ENCODE results near the gene KYNU. TPM values are rescaled to one million over a fixed set of nuclear protein-coding genes. Genes with fewer than 3 reads are reported as not detected.

Gene KYNU
- total RNA-seq, 2 experiments from 2014 or later: not detected

GRCh38 chr2:142992840-142993239 lies 115.4 kb downstream of the KYNU start:
- POLR2A ChIA-PET: no interaction called here
- CTCF ChIA-PET: interaction anchor here (0.9 kb wide), 1 partner anchor 12 kb away, joined by 3 read pairs; no protein-coding TSS in a partner anchor
- no peak overlapping the region for H3K4me3 Mint-ChIP-seq
- H3K27ac Mint-ChIP-seq: no peak overlapping the region
- DNase-seq (no peak), ATAC-seq (no peak)
- H3K27me3 Mint-ChIP-seq: peaks cover 15% of the 10 kb centered on the region
- no peaks in the 10 kb centered on the region for H3K9me3 Mint-ChIP-seq (ENCODE audit: low read depth)
- H3K4me1 Mint-ChIP-seq: no peaks in the 10 kb centered on the region
- intact Hi-C loops (cut with DNase I, micrococcal nuclease): no loop called here
- no peaks in the 10 kb centered on the region for H3K36me3 Mint-ChIP-seq (ENCODE audit: low read depth)

GRCh38 chr2:142993771-142994170 lies 116.3 kb downstream of the KYNU start:
- H3K27ac Mint-ChIP-seq: no peak overlapping the region
- ChIA-PET CTCF (interaction anchor here (0.6 to 0.9 kb wide), 2 partner anchors 13 to 119 kb away, joined by 3 read pairs; no protein-coding TSS in a partner anchor), POLR2A (no interaction called here)
- no peaks in the 10 kb centered on the region for H3K36me3 Mint-ChIP-seq (ENCODE audit: low read depth)
- peaks cover 21% of the 10 kb centered on the region for H3K27me3 Mint-ChIP-seq
- DNase-seq (no peak), ATAC-seq (no peak)
- intact Hi-C loops (cut with DNase I, micrococcal nuclease): no loop called here
- H3K9me3 Mint-ChIP-seq (ENCODE audit: low read depth): no peaks in the 10 kb centered on the region
- H3K4me3 Mint-ChIP-seq: no peak overlapping the region
- H3K4me1 Mint-ChIP-seq: no peaks in the 10 kb centered on the region

- H3K27ac Mint-ChIP-seq: no peak overlapping the region
- H3K4me3 Mint-ChIP-seq: no peak overlapping the region
- ChIA-PET CTCF (no interaction called here), POLR2A (no interaction called here)
- ATAC-seq (no peak), DNase-seq (no peak)
- no peaks in the 10 kb centered on the region for H3K9me3 Mint-ChIP-seq (ENCODE audit: low read depth)
- H3K4me1 Mint-ChIP-seq: no peaks in the 10 kb centered on the region
- intact Hi-C loops (cut with DNase I, micrococcal nuclease): no loop called here
- peaks cover 21% of the 10 kb centered on the region for H3K27me3 Mint-ChIP-seq
- H3K36me3 Mint-ChIP-seq (ENCODE audit: low read depth): no peaks in the 10 kb centered on the region
Measured at GRCh38 chr2:142994665-142995064, 117.2 kb downstream of the KYNU start.

GRCh38 chr2:142997231-142997630 lies 119.8 kb downstream of the KYNU start:
- DNase-seq: no peak
- H3K9me3 Mint-ChIP-seq (ENCODE audit: low read depth): no peaks in the 10 kb centered on the region
- H3K4me1 Mint-ChIP-seq: no peaks in the 10 kb centered on the region
- H3K27ac Mint-ChIP-seq: no peak overlapping the region
- intact Hi-C loops (cut with DNase I, micrococcal nuclease): no loop called here
- H3K4me3 Mint-ChIP-seq: no peak overlapping the region
- H3K27me3 Mint-ChIP-seq: peaks cover 27% of the 10 kb centered on the region
- ChIA-PET CTCF (interaction anchor here (0.6 kb wide), 1 partner anchor 607 kb away, joined by 3 read pairs; no protein-coding TSS in a partner anchor), POLR2A (no interaction called here)
- H3K36me3 Mint-ChIP-seq (ENCODE audit: low read depth): no peaks in the 10 kb centered on the region
- no peak for ATAC-seq

GRCh38 chr2:143000599-143000998 lies 123.1 kb downstream of the KYNU start:
- Mint-ChIP-seq H3K4me3 (no peak overlapping the region), H3K4me1 (no peaks in the 10 kb centered on the region), H3K27me3 (peaks cover 34% of the 10 kb centered on the region), H3K9me3 (ENCODE audit: low read depth) (no peaks in the 10 kb centered on the region), H3K36me3 (ENCODE audit: low read depth) (no peaks in the 10 kb centered on the region), H3K27ac (no peak overlapping the region)
- ChIA-PET POLR2A (no interaction called here), CTCF (interaction anchor here (1.8 kb wide), 1 partner anchor 11 kb away, joined by 6 read pairs; no protein-coding TSS in a partner anchor)
- ATAC-seq (no peak), DNase-seq (no peak)
- intact Hi-C loops (cut with DNase I, micrococcal nuclease): no loop called here

GRCh38 chr2:143001501-143001900 lies 124.0 kb downstream of the KYNU start:
- no peak for ATAC-seq
- Mint-ChIP-seq H3K27ac (no peak overlapping the region), H3K4me1 (no peaks in the 10 kb centered on the region), H3K27me3 (peaks cover 27% of the 10 kb centered on the region), H3K36me3 (ENCODE audit: low read depth) (peaks cover 2% of the 10 kb centered on the region), H3K9me3 (ENCODE audit: low read depth) (no peaks in the 10 kb centered on the region), H3K4me3 (no peak overlapping the region)
- no peak for DNase-seq
- POLR2A ChIA-PET: no interaction called here
- intact Hi-C loops (cut with DNase I, micrococcal nuclease): no loop called here
- CTCF ChIA-PET: interaction anchor here (1.2 to 1.8 kb wide), 2 partner anchors 12 to 16 kb away, joined by 3 to 6 read pairs; no protein-coding TSS in a partner anchor

GRCh38 chr2:143015656-143016055 lies 138.2 kb downstream of the KYNU start:
- H3K27ac Mint-ChIP-seq: no peak overlapping the region
- H3K4me3 Mint-ChIP-seq: no peak overlapping the region
- H3K36me3 Mint-ChIP-seq (ENCODE audit: low read depth): no peaks in the 10 kb centered on the region
- H3K27me3 Mint-ChIP-seq: no peaks in the 10 kb centered on the region
- intact Hi-C loops (cut with DNase I, micrococcal nuclease): no loop called here
- H3K9me3 Mint-ChIP-seq (ENCODE audit: low read depth): no peaks in the 10 kb centered on the region
- POLR2A ChIA-PET: no interaction called here
- CTCF ChIA-PET: interaction anchor here (1.2 kb wide), 1 partner anchor 19 kb away, joined by 3 read pairs; no protein-coding TSS in a partner anchor
- H3K4me1 Mint-ChIP-seq: peaks cover 2% of the 10 kb centered on the region
- no peak for DNase-seq
- no peak for ATAC-seq

- DNase-seq: no peak
- no peak for ATAC-seq
- H3K9me3 Mint-ChIP-seq (ENCODE audit: low read depth): no peaks in the 10 kb centered on the region
- no peak overlapping the region for H3K4me3 Mint-ChIP-seq
- CTCF ChIA-PET: interaction anchor here (1.3 kb wide), 1 partner anchor 196 kb away, joined by 4 read pairs; no protein-coding TSS in a partner anchor
- POLR2A ChIA-PET: no interaction called here
- no peaks in the 10 kb centered on the region for H3K36me3 Mint-ChIP-seq (ENCODE audit: low read depth)
- H3K27ac Mint-ChIP-seq: no peak overlapping the region
- H3K27me3 Mint-ChIP-seq: peaks cover 13% of the 10 kb centered on the region
- peaks cover 5% of the 10 kb centered on the region for H3K4me1 Mint-ChIP-seq
- intact Hi-C loops (cut with DNase I, micrococcal nuclease): no loop called here
Measured at GRCh38 chr2:143026411-143027054, 149.1 kb downstream of the KYNU start.

- CTCF ChIA-PET: no interaction called here
- Mint-ChIP-seq H3K4me1 (peaks cover 9% of the 10 kb centered on the region), H3K4me3 (no peak overlapping the region), H3K9me3 (ENCODE audit: low read depth) (no peaks in the 10 kb centered on the region), H3K27me3 (peaks cover 11% of the 10 kb centered on the region), H3K27ac (no peak overlapping the region), H3K36me3 (ENCODE audit: low read depth) (no peaks in the 10 kb centered on the region)
- intact Hi-C loops (cut with DNase I, micrococcal nuclease): no loop called here
- ATAC-seq (no peak), DNase-seq (no peak)
- POLR2A ChIA-PET: no interaction called here
Measured at GRCh38 chr2:143029141-143029540, 151.7 kb downstream of the KYNU start.

- Mint-ChIP-seq H3K27ac (no peak overlapping the region), H3K4me3 (no peak overlapping the region), H3K9me3 (ENCODE audit: low read depth) (no peaks in the 10 kb centered on the region), H3K4me1 (peaks cover 9% of the 10 kb centered on the region), H3K36me3 (ENCODE audit: low read depth) (no peaks in the 10 kb centered on the region), H3K27me3 (peaks cover 6% of the 10 kb centered on the region)
- intact Hi-C loops (cut with DNase I, micrococcal nuclease): loop anchor here (5.0 kb wide), 2 partner anchors 132 to 437 kb away; no protein-coding TSS in a partner anchor
- ChIA-PET POLR2A (no interaction called here), CTCF (interaction anchor here (1.4 kb wide), 1 partner anchor 28 kb away, joined by 4 read pairs; no protein-coding TSS in a partner anchor)
- DNase-seq (no peak), ATAC-seq (no peak)
Measured at GRCh38 chr2:143030127-143030526, 152.7 kb downstream of the KYNU start.

GRCh38 chr2:143034292-143035074 lies 157.0 kb downstream of the KYNU start:
- ChIA-PET POLR2A (no interaction called here), CTCF (interaction anchor here (0.5 to 2.4 kb wide), 27 partner anchors 8 to 445 kb away, joined by 3 to 24 read pairs (median 5); no protein-coding TSS in a partner anchor)
- Mint-ChIP-seq H3K4me3 (no peak overlapping the region), H3K4me1 (peaks cover 9% of the 10 kb centered on the region), H3K9me3 (ENCODE audit: low read depth) (no peaks in the 10 kb centered on the region), H3K27me3 (peaks cover 2% of the 10 kb centered on the region), H3K27ac (no peak overlapping the region), H3K36me3 (ENCODE audit: low read depth) (no peaks in the 10 kb centered on the region)
- DNase-seq (peak; percentile 68), ATAC-seq (peak; percentile 90)
- intact Hi-C loops (cut with DNase I, micrococcal nuclease): loop anchor here (1.0 to 5.0 kb wide), 5 partner anchors 76 to 433 kb away; no protein-coding TSS in a partner anchor
